ENCODE results near the gene CBX2.

The CBX2 gene

DNA sequence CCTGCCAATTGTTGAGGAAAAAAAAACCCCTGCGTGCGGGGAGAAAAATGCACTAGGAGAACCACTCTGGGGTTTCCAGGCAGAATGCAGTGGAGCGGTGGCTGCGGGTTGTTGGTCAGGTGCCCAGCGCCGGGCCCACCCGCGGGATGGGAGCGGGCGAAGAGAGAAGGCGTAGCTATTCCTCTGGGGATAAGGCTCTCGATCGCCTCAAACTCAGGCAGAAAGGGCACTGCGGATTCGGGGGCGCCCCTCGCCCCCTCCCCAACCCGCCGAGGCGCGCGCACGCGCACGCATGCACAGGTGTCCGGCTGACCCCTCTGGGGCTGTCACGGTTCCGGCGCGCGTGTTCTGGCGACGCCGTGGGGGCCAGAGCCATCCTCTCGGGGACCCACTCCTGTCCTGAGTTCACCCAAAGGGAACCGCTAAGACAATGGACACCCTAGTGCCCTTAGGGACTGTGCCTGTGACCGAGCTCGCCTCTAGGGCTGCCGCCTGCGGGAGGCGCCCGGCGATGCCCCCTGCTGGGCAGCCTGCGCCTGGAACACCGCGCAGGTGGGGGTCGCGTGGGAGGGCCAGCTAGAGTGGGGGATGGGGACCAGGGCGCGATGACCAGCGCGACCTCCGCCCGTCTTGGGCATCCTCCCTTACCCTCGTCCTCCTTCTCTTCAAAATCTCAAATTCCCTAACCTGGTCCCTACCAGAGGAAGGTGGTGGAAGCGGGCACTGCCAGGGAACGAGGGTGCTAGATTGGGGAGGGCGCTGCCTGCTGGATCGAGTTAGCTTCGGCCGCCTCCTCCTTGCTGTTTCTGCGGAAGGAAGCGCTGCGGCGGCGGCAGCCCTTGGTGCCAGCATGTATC is 33.3 kb downstream of the CBX2 start:
- DNase-seq (ENCODE audit: low read depth in 4 of 4, low spot score in 1 of 4), result no peak

- DNase-seq (ENCODE audit: low read depth in 4 of 4, low spot score in 1 of 4), result no peak
Measured at GRCh38 chr17:79811868-79812352, 34.0 kb downstream of the CBX2 start.

GRCh38 chr17:79812353-79813258 is 34.7 kb downstream of the CBX2 start:
- no peak for DNase-seq (ENCODE audit: low read depth in 4 of 4, low spot score in 1 of 4)

GRCh38 chr17:79813297-79814126 is 35.6 kb downstream of the CBX2 start:
- DNase-seq (ENCODE audit: low read depth in 4 of 4, low spot score in 1 of 4), result no peak

DNA sequence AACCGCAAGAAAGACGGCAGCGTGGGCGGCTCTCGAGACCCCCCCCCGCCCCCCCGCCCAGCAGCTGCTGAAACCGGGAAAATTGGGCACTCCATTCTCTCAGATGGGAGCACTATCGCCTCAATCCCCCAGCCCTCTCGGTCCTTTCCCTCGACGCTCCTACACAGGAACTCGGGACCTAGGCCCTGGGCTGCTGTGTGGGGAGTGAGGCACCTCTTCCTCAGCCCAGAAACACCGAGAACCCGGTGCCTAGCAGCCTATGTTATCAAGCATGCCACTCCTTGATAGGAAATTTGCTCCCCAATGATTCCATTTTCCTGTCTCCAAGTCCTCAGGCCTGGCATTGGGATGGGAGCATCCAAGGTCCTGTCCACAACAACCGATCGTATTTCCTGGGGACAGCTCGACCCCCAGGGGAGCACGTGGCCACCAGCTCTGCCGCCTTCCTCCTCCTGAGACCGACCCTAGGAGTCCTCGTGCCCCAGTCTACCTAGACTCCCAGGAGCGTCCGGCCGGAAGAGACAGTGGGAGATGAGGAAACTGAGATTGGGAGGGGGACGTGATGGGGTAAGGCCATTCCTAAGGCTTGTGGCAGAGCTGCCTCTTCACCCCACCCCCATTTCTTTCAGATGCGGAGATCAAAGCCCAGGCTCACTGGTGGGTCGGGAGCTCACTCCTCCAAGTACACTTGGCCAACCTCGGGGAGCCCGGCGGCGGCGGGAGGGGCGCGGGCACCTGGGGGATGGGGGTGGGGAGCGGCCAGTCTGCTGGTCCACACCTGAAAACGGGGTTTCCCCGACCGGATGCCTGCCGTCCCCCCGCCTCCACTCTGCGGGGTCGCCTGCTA is 36.4 kb downstream of the CBX2 start:
- DNase-seq (ENCODE audit: low read depth in 4 of 4, low spot score in 1 of 4), result no peak

GRCh38 chr17:79814974-79815835 is 37.3 kb downstream of the CBX2 start:
- no peak for DNase-seq (ENCODE audit: low read depth in 4 of 4, low spot score in 1 of 4)

GRCh38 chr17:79815836-79816461 is 38.0 kb downstream of the CBX2 start:
- DNase-seq (ENCODE audit: low read depth in 4 of 4, low spot score in 1 of 4), result no peak

DNA sequence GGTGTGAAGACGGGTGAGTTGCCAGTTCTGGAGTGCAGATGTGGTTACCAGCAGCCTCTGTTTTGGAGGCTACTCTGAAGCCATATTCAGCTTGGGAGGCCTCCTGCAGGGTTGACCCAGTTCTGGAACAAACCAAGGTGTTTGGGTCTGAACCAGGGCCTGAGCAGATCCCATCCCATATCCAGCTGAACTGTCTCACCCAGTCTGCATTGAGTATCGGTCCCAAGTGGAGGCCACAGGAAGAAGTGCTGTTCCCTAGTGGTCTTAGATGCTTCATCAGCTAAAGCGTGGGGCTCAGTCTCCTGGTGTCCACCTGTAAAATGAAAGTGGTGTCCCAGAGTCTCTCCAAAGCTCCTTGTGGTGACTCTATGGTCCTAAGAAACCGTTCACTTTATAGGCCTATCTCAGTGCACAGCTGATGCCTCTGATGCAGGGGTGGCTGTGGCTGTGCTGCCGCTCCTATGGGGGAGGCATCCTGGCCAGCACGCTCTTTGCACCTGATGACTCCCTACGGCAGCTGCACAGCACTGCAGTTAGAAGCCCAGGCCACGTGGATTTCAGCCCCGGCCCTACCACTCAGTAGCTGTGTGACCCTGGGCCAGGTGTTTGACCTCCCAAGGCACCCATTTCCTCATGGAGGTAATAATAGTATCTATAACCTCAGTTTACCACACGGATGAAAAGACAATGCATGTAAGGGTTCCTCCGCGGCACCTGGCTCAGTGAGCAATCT is 40.2 kb downstream of the CBX2 start:
- no peak for DNase-seq (ENCODE audit: low read depth in 4 of 4, low spot score in 1 of 4)

GRCh38 chr17:79819085-79819484 is 41.1 kb downstream of the CBX2 start:
- no peak for DNase-seq (ENCODE audit: low read depth in 4 of 4, low spot score in 1 of 4)

DNA sequence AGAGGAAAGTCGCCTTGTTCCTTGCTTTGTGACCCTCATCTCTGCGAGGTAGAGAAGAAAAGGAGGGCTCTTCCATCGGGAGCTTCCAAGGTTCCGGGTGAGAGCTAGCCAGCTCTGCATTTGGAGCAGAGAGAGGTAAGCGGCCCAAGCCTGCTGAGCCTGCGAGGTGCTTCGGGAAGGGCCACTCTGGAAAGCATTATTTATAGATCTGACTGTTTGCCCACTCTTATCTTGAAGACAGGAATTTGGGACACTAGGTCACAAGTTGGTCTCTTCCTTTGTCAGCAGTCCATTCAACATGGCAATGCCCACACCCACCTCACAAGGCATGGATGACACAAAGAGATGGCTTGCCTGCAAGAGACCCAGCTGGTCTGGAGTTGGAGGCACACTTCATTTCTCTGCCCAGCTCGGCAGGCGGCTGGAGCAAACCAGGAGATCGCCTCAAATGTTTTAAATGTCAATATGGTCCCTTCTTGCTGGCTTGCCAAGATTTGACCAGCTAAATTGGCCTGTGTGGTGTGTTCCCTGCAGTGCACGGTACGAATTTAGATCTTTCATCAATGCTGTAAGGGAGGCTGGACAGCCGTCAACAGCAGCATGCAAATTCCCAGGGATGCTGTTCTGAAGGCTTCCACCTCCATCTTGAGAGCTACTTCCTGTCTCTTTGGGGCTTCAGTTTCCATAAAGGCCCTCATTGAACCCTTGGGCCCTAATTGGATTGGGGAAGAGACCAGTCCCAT is 41.8 kb downstream of the CBX2 start:
- no peak for DNase-seq (ENCODE audit: low read depth in 4 of 4, low spot score in 1 of 4)

- DNase-seq (ENCODE audit: low read depth in 4 of 4, low spot score in 1 of 4), result no peak
Measured at GRCh38 chr17:79820959-79821330, 43.0 kb downstream of the CBX2 start.

DNA sequence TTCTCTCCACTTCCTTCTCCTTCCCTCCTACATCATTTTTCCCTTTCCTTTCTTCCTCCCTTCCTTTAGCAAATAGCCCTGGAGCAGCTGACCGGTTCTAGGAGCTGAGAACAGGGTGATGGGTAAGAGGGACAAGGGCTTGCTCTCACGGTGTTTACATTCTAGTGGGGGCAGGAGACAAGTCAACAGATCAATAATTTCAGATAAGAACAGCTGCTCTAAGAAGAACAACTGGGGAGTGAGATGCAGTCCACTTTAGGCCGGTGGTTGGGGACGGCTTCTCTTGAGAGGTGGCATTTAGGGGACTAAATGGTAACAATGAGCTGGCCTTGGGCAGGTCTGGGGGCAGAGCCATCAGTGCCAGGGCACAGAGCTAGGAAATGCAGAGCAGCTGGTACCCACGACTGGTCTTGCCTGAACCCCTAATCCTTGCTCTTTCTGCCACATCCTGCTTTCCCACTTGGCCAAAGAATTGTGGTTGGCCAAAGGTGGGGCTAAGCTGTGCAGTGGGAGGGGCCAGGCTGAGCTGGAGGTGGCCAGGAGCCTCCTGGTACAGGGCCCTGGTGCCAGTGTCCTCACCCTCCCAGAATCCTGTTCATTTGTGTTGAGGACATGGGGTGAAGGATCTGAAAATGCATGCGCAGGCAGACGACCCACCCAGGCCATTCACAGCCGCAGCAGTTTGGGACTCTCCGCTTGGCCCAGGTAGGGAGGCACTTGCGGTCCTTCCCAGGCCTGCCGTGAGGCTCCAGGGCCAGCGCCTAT is 43.6 kb downstream of the CBX2 start:
- no peak for DNase-seq (ENCODE audit: low read depth in 4 of 4, low spot score in 1 of 4)

GRCh38 chr17:79822583-79823124 is 44.7 kb downstream of the CBX2 start:
- DNase-seq (ENCODE audit: low read depth in 4 of 4, low spot score in 1 of 4), result no peak

- DNase-seq (ENCODE audit: low read depth in 4 of 4, low spot score in 1 of 4), result no peak
Measured at GRCh38 chr17:79824234-79824633, 46.3 kb downstream of the CBX2 start.

DNA sequence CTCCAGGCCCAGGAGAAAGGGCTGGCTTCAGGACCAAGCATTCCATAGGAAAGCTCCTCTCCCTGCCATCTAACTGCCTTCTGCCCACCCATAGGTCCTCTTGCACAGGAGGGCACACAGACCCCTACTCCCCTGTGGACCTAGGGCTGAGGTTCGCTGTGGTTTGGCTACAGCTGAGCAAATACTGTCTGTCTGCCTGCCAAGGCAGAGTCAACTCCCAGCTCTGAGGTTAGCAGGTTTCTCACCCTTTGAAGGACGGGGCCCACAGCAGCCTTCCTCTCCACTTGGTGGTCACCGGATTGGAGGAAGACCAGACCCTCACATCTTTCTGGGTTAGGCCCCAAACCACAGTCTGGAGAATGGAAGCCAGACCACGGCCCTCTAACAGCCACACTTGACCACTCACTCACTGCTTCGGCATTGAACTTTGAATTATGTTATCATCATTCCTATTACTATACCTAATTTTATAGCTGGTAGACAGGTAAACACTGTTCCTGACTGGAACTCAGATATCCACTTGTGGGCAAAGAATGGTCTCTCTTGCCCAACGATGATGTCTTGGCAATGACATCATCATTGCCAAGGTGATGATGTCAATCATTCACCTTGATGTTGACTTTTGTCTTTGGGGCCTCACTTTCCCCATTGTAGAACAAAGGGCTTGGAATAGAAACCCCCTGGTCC is 47.1 kb downstream of the CBX2 start:
- no peak for DNase-seq (ENCODE audit: low read depth in 4 of 4, low spot score in 1 of 4)

GRCh38 chr17:79825580-79825921 is 47.6 kb downstream of the CBX2 start:
- no peak for DNase-seq (ENCODE audit: low read depth in 4 of 4, low spot score in 1 of 4)

Measured in stimulated activated CD4-positive, alpha-beta T cell treated with anti-CD3 and anti-CD28 coated beads, Interleukin-1b, Interleukin-23, amount 100 ng/mL, for 24 hours (primary cell).